HG03097 (cell line): ENCODE data around the gene KRTAP2-4.
"Not testable (repeated sequence)": the region's sequence is repeated elsewhere in the genome, so short reads cannot be mapped to it uniquely, and the experiment has no call there.

ENCODE experiments used
- ATAC-seq: cut with Tn5 transposase; IDR thresholded peaks from one replicate; pipeline ENCODE4 v1.9.1; 2021; ENCODE audit not compliant: unreplicated experiment, low FRiP score

The KRTAP2-4 gene

GRCh38 chr17:41040783-41041571 is 24.7 kb downstream of the KRTAP2-4 start, which contains the start of gene KRTAP1-1:
KRTAP1-1 (minus strand) TSS chr17:41041450; CDS start chr17:41041397, 53 bp downstream.
- not testable (repeated sequence) for ATAC-seq

DNA sequence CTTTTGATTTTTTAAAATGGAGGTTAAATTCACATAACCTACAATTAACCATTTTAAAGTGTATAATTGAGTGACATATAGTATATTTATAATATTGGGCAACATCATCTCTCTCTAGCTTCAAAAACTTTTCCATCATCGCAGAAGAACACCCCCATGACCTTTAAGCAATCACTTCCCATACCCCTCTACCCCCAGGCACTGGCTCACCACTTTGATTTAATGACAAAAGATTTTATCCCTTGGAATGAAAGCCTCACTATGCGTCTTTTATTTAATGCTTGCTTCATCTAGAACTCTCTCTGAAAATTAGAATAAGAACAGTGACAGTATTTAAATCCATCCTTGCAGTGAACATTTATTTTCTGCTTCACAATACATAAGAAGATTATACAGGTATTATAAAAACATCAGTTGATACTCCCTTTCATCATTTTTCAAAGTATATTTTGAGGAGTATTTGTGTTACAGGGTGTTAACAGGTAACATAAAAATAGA is 27.8 kb downstream of the KRTAP2-4 start:
- no peak for ATAC-seq

DNA sequence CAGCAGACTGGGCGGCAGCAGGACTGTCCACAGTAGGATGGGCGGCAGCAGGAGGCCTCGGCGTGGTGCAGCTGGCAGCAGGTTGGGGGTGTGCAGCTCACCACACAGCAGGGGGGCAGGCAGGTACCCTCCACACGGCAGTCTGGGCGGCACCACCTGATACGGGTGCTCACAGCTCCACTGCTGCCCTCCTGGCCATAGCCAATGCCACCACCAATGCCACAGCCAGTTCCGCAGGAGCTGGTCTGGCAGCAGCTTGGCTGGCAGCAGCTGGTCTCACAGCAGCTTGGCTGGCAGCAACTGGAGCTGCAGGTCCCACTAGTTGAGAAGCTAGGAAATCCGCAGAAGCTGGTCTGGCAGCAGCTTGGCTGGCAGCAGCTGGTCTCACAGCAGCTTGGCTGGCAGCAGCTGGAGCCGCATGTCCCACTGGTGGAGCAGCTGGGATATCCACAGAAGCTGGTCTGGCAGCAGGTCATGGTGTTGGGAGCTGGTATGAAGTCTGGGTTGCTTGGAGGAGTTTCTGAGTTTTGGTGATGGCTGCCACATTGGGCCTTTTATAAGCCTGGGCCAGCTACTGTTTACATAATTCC is 31.2 kb downstream of the KRTAP2-4 start, which contains the start of gene KRTAP1-3:
KRTAP1-3 (minus strand) TSS at position 529 of the 590 bp plus-strand sequence; CDS start at position 476, 53 bp downstream.
- ATAC-seq, result not testable (repeated sequence)

DNA sequence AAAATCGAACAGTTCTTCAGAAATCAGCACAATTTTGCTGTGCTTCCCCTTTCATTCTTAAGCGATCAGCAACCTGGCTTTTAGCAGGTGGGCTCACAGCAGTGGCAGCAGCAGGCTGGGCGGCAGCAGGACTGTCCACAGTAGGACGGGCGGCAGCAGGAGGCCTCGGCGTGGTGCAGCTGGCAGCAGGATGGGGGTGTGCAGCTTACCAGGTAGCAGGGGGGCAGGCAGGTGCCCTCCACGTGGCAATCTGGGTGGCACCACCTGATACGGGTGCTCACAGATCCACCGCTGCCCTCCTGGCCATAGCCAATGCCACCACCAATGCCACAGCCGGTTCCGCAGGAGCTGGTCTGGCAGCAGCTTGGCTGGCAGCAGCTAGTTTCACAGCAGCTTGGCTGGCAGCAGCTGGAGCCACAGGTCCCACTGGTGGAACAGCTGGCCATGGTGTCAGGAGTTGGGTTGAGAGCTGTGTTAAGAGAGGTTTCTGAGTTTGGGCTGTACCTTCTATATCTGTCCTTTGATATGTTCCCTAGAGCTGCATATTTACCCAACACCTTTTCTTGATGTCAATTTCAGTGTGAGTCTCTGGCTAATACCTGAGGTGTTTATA is 35.9 kb downstream of the KRTAP2-4 start, which contains the start of gene KRTAP1-4:
KRTAP1-4 (minus strand) TSS at position 563 of the 613 bp plus-strand sequence; CDS start at position 446, 117 bp downstream.
- ATAC-seq, result no peak

GRCh38 chr17:41026715-41027471 is 38.8 kb downstream of the KRTAP2-4 start, which contains the start of gene KRTAP1-5:
KRTAP1-5 (minus strand) TSS chr17:41027208; CDS start chr17:41027155, 53 bp downstream.
- no peak for ATAC-seq

- no peak for ATAC-seq
Measured at GRCh38 chr17:41024697-41025096, 41.0 kb downstream of the KRTAP2-4 start.

- ATAC-seq, result no peak
Measured at GRCh38 chr17:41020336-41020735, 45.3 kb downstream of the KRTAP2-4 start.

GRCh38 chr17:41019415-41019814 is 46.3 kb downstream of the KRTAP2-4 start:
- no peak for ATAC-seq

DNA sequence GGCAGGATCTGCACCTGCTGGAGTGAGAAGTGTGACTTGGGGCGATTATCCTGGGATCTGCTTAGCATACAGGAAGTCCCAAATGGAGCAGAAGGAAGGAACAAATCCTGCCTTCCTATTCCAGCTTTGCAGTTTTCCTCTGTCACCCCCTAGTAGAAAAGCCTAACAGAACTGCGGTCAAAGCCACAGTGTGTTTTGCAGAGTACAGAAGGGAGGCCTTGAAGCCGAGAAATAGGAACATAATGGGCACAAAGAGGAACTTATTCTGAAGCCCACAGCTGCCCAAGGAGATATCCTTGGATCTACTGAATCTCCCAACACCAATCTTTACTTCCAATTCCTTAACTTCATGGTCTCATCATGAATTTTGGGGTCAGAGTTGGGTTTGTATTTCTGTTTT is 47.1 kb downstream of the KRTAP2-4 start:
- no peak for ATAC-seq

- ATAC-seq, result no peak
Measured at GRCh38 chr17:41016578-41017215, 49.0 kb downstream of the KRTAP2-4 start.

- ATAC-seq, result no peak
Measured at GRCh38 chr17:41015454-41015853, 50.2 kb downstream of the KRTAP2-4 start.
